Gastrocnemius medialis (tissue), 4 donors: ENCODE results near the gene DDAH1. TPM values are rescaled to one million over a fixed set of nuclear protein-coding genes. Genes with fewer than 3 reads are reported as not detected.

Experiments used
- ATAC-seq, 2 donors: fragments of 150-250 bp; one replicate each; pipeline ENCODE4 v1.9.1; 2016
- DNase-seq, 2 donors: peaks; one replicate each; pipeline ENCODE4 v3.0.0-alpha.2; 2019
- H3K27ac ChIP-seq, 4 donors: fragments of 200-600 bp; sonication (generic); 1 replicate in 1 of 4; 2 replicates in 3 of 4; pipeline ENCODE4 v1.5.1; 2016 to 2018; ENCODE audit warnings: mild to moderate bottlenecking in 2 of 4, moderate library complexity in 1 of 4
- H3K27me3 ChIP-seq, 3 donors: fragments of 200-600 bp; sonication (generic) in 2 of 3; 1 replicate in 1 of 3; 2 replicates in 2 of 3; pipeline versions ENCODE4 v1.5.1 to v1.6.0; 2016 to 2019; ENCODE audit warnings: mild to moderate bottlenecking in 1 of 3, moderate library complexity in 1 of 3
- H3K36me3 ChIP-seq, 2 donors: fragments of 200-600 bp; sonication (generic) in 1 of 2; one replicate each; pipeline ENCODE4 v1.5.1; 2017 to 2018
- H3K4me1 ChIP-seq, 2 donors: fragments of 200-600 bp; sonication (generic) in 1 of 2; one replicate each; pipeline ENCODE4 v1.5.1; 2016 to 2017; ENCODE audit warnings: mild to moderate bottlenecking in 2 of 2
- H3K4me3 ChIP-seq, 4 donors: fragments of 200-600 bp; sonication (generic) in 3 of 4; 1 replicate in 1 of 4; 2 replicates in 3 of 4; pipeline ENCODE4 v1.5.1; 2016 to 2019; ENCODE audit warnings: mild to moderate bottlenecking in 2 of 4
- H3K9me3 ChIP-seq, 3 donors: fragments of 200-600 bp; sonication (generic) in 2 of 3; 1 replicate in 1 of 3; 2 replicates in 2 of 3; pipeline ENCODE4 v1.5.1; 2016 to 2019
- CTCF ChIP-seq, 5 experiments: fragments of 450-650 bp in 3 of 5; fragments of 200-600 bp in 2 of 5; sonication (generic) in 2 of 5; IDR thresholded peaks in 4 of 5; conservative IDR thresholded peaks in 1 of 5; 1 replicate in 4 of 5; 2 replicates in 1 of 5; pipeline ENCODE4 v1.5.1; 2016 to 2019; ENCODE audit warnings: antibody characterized with exemption in 5 of 5, mild to moderate bottlenecking in 3 of 5, moderate library complexity in 3 of 5
- POLR2A ChIP-seq, 2 donors: fragments of 450-650 bp; IDR thresholded peaks; one replicate each; pipeline ENCODE4 v1.6.1; 2017; ENCODE audit warnings: antibody characterized with exemption in 2 of 2, mild to moderate bottlenecking in 2 of 2, moderate library complexity in 2 of 2
- in situ Hi-C, 4 donors: fragments of 200-750 bp; cut with MboI; loops; one replicate each; pipeline versions ENCODE4 v1.15.0 to v1.8.0; 2017; ENCODE audit warnings: low sequenced_read_pairs in 4 of 4
- intact Hi-C: fragments of 100-400 bp; cut with DNase I; formaldehyde crosslinking; loops from one replicate; pipeline ENCODE4 v1.15.1; 2023; ENCODE audit warnings: low total_unique reads
- total RNA-seq, 4 donors: library from RNA; depleted of rRNA; stranded (reverse); fragments of >200 nt; gene quantifications; one replicate each; pipeline versions ENCODE4 v1.1.0 to v1.2.3, GENCODE V29; 2016

Gene DDAH1
- total RNA-seq, 4 donors from 2014 or later: 5.9 to 28.7 (median 13.2) TPM

- no peaks in the 10 kb centered on the region for H3K27me3 ChIP-seq
- intact Hi-C loops: loop anchor here (1.0 to 5.0 kb wide), 3 partner anchors 25 to 241 kb away; partner anchors contain the start of gene CCN1
- no peaks in the 10 kb centered on the region for H3K9me3 ChIP-seq
- H3K27ac ChIP-seq: peak overlapping the region; percentile 61 to 82 (median 78)
- DNase-seq: peak; percentile 35 to 40
- ATAC-seq: peak; percentile 89 to 93
- peak overlapping the region in 3 of 4 donors; percentile 9 to 23 (median 21) for H3K4me3 ChIP-seq
- in situ Hi-C loops: no loop called here
- H3K36me3 ChIP-seq: no peaks in the 10 kb centered on the region
- TF ChIP-seq POLR2A (IDR thresholded peaks at IDR 0.05) (no peak), CTCF (IDR thresholded peaks at IDR 0.05 in 4 of 5, conservative IDR thresholded peaks at IDR 0.05 in 1 of 5) (no peak)
- peaks cover 46 to 53% of the 10 kb centered on the region in 2 donors for H3K4me1 ChIP-seq
Observed at GRCh38 chr1:85339656-85340399, 125.1 kb downstream of the DDAH1 start.

- Histone ChIP-seq H3K27me3 (no peaks in the 10 kb centered on the region), H3K9me3 (no peaks in the 10 kb centered on the region), H3K27ac (peak overlapping the region; percentile 61 to 82 (median 78)), H3K36me3 (no peaks in the 10 kb centered on the region), H3K4me1 (peaks cover 41 to 47% of the 10 kb centered on the region in 2 donors), H3K4me3 (no peak overlapping the region)
- DNase-seq (no peak), ATAC-seq (peak; percentile 55 to 65)
- in situ Hi-C loops: no loop called here
- intact Hi-C loops: loop anchor here (1.0 to 2.0 kb wide), 2 partner anchors 24 to 242 kb away; partner anchors contain the start of gene CCN1
- TF ChIP-seq CTCF (IDR thresholded peaks at IDR 0.05 in 4 of 5, conservative IDR thresholded peaks at IDR 0.05 in 1 of 5) (no peak), POLR2A (IDR thresholded peaks at IDR 0.05) (no peak)
Observed at GRCh38 chr1:85339089-85339488, 125.9 kb downstream of the DDAH1 start.

GRCh38 chr1:85334962-85335361 is 130.0 kb downstream of the DDAH1 start:
- H3K4me1 ChIP-seq: peaks cover 23 to 44% of the 10 kb centered on the region in 2 donors
- intact Hi-C loops (no loop called here), in situ Hi-C loops (no loop called here)
- no peak overlapping the region for H3K4me3 ChIP-seq
- no peak for ATAC-seq
- no peaks in the 10 kb centered on the region for H3K9me3 ChIP-seq
- H3K36me3 ChIP-seq: no peaks in the 10 kb centered on the region
- TF ChIP-seq POLR2A (IDR thresholded peaks at IDR 0.05) (no peak), CTCF (IDR thresholded peaks at IDR 0.05 in 4 of 5, conservative IDR thresholded peaks at IDR 0.05 in 1 of 5) (no peak)
- H3K27ac ChIP-seq: no peak overlapping the region
- no peak for DNase-seq
- H3K27me3 ChIP-seq: no peaks in the 10 kb centered on the region

GRCh38 chr1:85333186-85333585 is 131.8 kb downstream of the DDAH1 start:
- Histone ChIP-seq H3K27ac (peak overlapping the region in 1 of 4 donors; percentile 77), H3K4me3 (no peak overlapping the region), H3K36me3 (no peaks in the 10 kb centered on the region), H3K9me3 (no peaks in the 10 kb centered on the region), H3K27me3 (no peaks in the 10 kb centered on the region), H3K4me1 (peaks cover 25 to 42% of the 10 kb centered on the region in 2 donors)
- ATAC-seq (no peak), DNase-seq (no peak)
- intact Hi-C loops (no loop called here), in situ Hi-C loops (no loop called here)
- TF ChIP-seq POLR2A (IDR thresholded peaks at IDR 0.05) (no peak), CTCF (IDR thresholded peaks at IDR 0.05 in 4 of 5, conservative IDR thresholded peaks at IDR 0.05 in 1 of 5) (no peak)
